Neural crest cell (in vitro differentiated cells): ENCODE measurements around the gene CSK. TPM values are rescaled to one million over a fixed set of nuclear protein-coding genes. Genes with fewer than 3 reads are reported as not detected.

Source experiments
- DNase-seq: peaks from one replicate; pipeline ENCODE4 v3.0.0; 2021; ENCODE audit warnings: low read depth, mixed read lengths, low spot score
- H3K27ac Mint-ChIP-seq: one replicate; pipeline ENCODE4 v1.8.0; 2021; ENCODE audit warnings: mild to moderate bottlenecking, mixed read lengths; ENCODE audit not compliant: unreplicated experiment
- H3K27me3 Mint-ChIP-seq: 2 replicates; pipeline ENCODE4 v1.8.0; 2021; ENCODE audit warnings: low read depth, mild to moderate bottlenecking, mixed read lengths
- H3K36me3 Mint-ChIP-seq: 2 replicates; pipeline ENCODE4 v1.8.0; 2021; ENCODE audit warnings: low read depth, mild to moderate bottlenecking, mixed read lengths
- H3K4me1 Mint-ChIP-seq: 2 replicates; pipeline ENCODE4 v1.8.0; 2021; ENCODE audit warnings: mixed read lengths
- H3K4me3 Mint-ChIP-seq: one replicate; pipeline ENCODE4 v1.8.0; 2021; ENCODE audit warnings: mild to moderate bottlenecking, mixed read lengths
- H3K9me3 Mint-ChIP-seq: 2 replicates; pipeline ENCODE4 v1.8.0; 2021; ENCODE audit warnings: mixed read lengths
- CTCF ChIP-seq: fragments of 200-600 bp; sonication (generic); conservative IDR thresholded peaks from 2 replicates; pipeline ENCODE4 v1.5.0; 2021; ENCODE audit warnings: antibody characterized with exemption, mild to moderate bottlenecking
- total RNA-seq: library from RNA; stranded (reverse); gene quantifications from 2 replicates; pipeline ENCODE4 v1.2.1, GENCODE V29; 2021

The CSK gene
- total RNA-seq, 1 donor from 2014 or later, result 109 TPM

GRCh38 chr15:74827614-74828013 is 45.7 kb downstream of the CSK start:
- Mint-ChIP-seq H3K36me3 (no peaks in the 10 kb centered on the region), H3K9me3 (no peaks in the 10 kb centered on the region), H3K4me1 (peaks cover under 1% of the 10 kb centered on the region), H3K27me3 (peaks cover 71% of the 10 kb centered on the region), H3K4me3 (no peak overlapping the region), H3K27ac (no peak overlapping the region)
- no peak for TF ChIP-seq CTCF
- DNase-seq, result no peak

- H3K4me3 Mint-ChIP-seq, result no peak overlapping the region
- H3K27me3 Mint-ChIP-seq, result peaks cover 66% of the 10 kb centered on the region
- peaks cover 4% of the 10 kb centered on the region for H3K4me1 Mint-ChIP-seq
- no peak for DNase-seq
- no peaks in the 10 kb centered on the region for H3K36me3 Mint-ChIP-seq
- TF ChIP-seq CTCF, result no peak
- no peaks in the 10 kb centered on the region for H3K9me3 Mint-ChIP-seq
- no peak overlapping the region for H3K27ac Mint-ChIP-seq
Observed at GRCh38 chr15:74828835-74829234, 47.0 kb downstream of the CSK start.

- TF ChIP-seq CTCF, result no peak
- Mint-ChIP-seq H3K36me3 (no peaks in the 10 kb centered on the region), H3K27me3 (peaks cover 61% of the 10 kb centered on the region), H3K27ac (no peak overlapping the region), H3K9me3 (no peaks in the 10 kb centered on the region), H3K4me1 (peaks cover 4% of the 10 kb centered on the region), H3K4me3 (no peak overlapping the region)
- DNase-seq, result no peak
Observed at GRCh38 chr15:74829486-74829885, 47.6 kb downstream of the CSK start.

GRCh38 chr15:74829991-74830390 is 48.1 kb downstream of the CSK start:
- DNase-seq, result no peak
- H3K9me3 Mint-ChIP-seq, result no peaks in the 10 kb centered on the region
- H3K4me1 Mint-ChIP-seq, result peaks cover 5% of the 10 kb centered on the region
- peaks cover 56% of the 10 kb centered on the region for H3K27me3 Mint-ChIP-seq
- no peak for TF ChIP-seq CTCF
- H3K4me3 Mint-ChIP-seq, result no peak overlapping the region
- no peak overlapping the region for H3K27ac Mint-ChIP-seq
- no peaks in the 10 kb centered on the region for H3K36me3 Mint-ChIP-seq

DNA sequence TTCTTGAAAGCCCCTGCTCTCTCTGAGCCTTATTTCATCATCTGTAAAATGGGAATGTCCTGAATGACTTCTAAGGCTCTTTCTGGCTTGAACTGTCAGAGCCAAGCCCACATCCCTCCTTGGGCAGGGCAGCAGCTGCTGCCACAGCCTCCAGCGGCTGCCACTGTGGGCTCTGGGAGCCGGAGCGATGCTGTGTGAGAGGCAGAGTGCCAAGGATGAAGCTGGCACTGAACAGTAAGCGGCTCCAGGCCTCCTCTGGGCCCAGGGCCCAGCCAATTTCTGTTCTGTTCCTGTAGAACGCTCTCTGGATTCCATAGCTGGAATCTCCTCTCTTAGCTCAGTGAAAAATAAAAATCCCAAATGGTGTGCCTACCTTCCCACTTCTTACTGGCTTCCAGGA is 49.0 kb downstream of the CSK start:
- H3K9me3 Mint-ChIP-seq, result no peaks in the 10 kb centered on the region
- no peaks in the 10 kb centered on the region for H3K36me3 Mint-ChIP-seq
- TF ChIP-seq CTCF, result no peak
- no peak for DNase-seq
- H3K27me3 Mint-ChIP-seq, result peaks cover 47% of the 10 kb centered on the region
- no peak overlapping the region for H3K27ac Mint-ChIP-seq
- no peak overlapping the region for H3K4me3 Mint-ChIP-seq
- peaks cover 8% of the 10 kb centered on the region for H3K4me1 Mint-ChIP-seq
